Measurements from ENCODE around the gene CFAP157.
A peak's percentile ranks its signal among the peaks of the same experiment; 100 is the strongest.

Gene CFAP157

GRCh38 chr9:127706836-127707241 is at the start of gene CFAP157:
TSS of gene CFAP157 (plus strand) at chr9:127706988. CDS start at chr9:127707032, 44 bp downstream.
- no peak for DNase-seq

GRCh38 chr9:127658428-127658827 is 48.4 kb upstream of the CFAP157 start:
- peak; percentile 58 for DNase-seq

- DNase-seq = peak; percentile 97
Observed at GRCh38 chr9:127660886-127661741, 45.7 kb upstream of the CFAP157 start.

- no peak for DNase-seq
Observed at GRCh38 chr9:127662617-127663016, 44.2 kb upstream of the CFAP157 start.

GRCh38 chr9:127664324-127664677 is 42.5 kb upstream of the CFAP157 start:
- DNase-seq = no peak

- peak; percentile 34 for DNase-seq
Observed at GRCh38 chr9:127664678-127665507, 41.9 kb upstream of the CFAP157 start.

GRCh38 chr9:127667127-127667844 is 39.5 kb upstream of the CFAP157 start:
- peak; percentile 58 for DNase-seq

- peak; percentile 40 for DNase-seq
Observed at GRCh38 chr9:127667906-127668305, 38.9 kb upstream of the CFAP157 start.

- no peak for DNase-seq
Observed at GRCh38 chr9:127673234-127673633, 33.6 kb upstream of the CFAP157 start.

GRCh38 chr9:127676638-127677037 is 30.1 kb upstream of the CFAP157 start:
- DNase-seq = no peak

- DNase-seq = no peak
Observed at GRCh38 chr9:127679506-127679905, 27.3 kb upstream of the CFAP157 start.

- DNase-seq = no peak
Observed at GRCh38 chr9:127680226-127680625, 26.6 kb upstream of the CFAP157 start.

GRCh38 chr9:127680846-127681245 is 25.9 kb upstream of the CFAP157 start:
- no peak for DNase-seq

- no peak for DNase-seq
Observed at GRCh38 chr9:127682351-127683136, 24.2 kb upstream of the CFAP157 start.

GRCh38 chr9:127683723-127684122 is 23.1 kb upstream of the CFAP157 start:
- DNase-seq = no peak

- no peak for DNase-seq
Observed at GRCh38 chr9:127684576-127684975, 22.2 kb upstream of the CFAP157 start.

GRCh38 chr9:127686461-127687393 is 20.1 kb upstream of the CFAP157 start:
- DNase-seq = no peak

- DNase-seq = no peak
Observed at GRCh38 chr9:127689329-127690000, 17.3 kb upstream of the CFAP157 start.

- no peak for DNase-seq
Observed at GRCh38 chr9:127690735-127691134, 16.1 kb upstream of the CFAP157 start.

GRCh38 chr9:127692071-127692470 is 14.7 kb upstream of the CFAP157 start:
- DNase-seq = no peak

- DNase-seq = no peak
Observed at GRCh38 chr9:127693143-127693542, 13.6 kb upstream of the CFAP157 start.
